Measurements from ENCODE around the gene C1orf232.
A peak's percentile ranks its signal among the peaks of the same experiment; 100 is the strongest.

Gene C1orf232

DNA sequence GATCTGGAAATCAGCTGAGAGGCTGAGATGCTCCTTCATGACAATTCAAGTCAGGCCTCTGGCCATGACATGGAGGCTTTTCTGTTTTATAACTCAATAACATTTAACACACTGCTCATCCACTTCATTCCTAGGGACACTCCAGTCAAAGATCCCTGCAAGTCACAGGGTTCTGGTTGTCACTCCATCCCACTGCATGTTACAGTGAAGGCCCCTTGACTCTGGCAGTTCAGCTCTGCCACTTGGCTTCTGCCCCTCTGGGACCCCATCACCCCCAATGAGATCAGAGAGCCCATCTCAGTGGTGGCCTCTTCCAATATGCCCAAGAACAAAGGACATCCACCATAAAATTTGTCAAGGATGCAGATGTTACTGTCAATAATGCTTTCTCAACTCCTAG lies 19.9 kb downstream of the C1orf232 start:
- Histone ChIP-seq H3K27ac (no peak overlapping the region), H3K27me3 (replicated peaks) (peaks cover 6% of the 10 kb centered on the region), H3K36me3 (replicated peaks) (no peaks in the 10 kb centered on the region), H3K4me3 (ENCODE audit: low read depth, low read length) (no peak overlapping the region)
- in situ Hi-C loops (cut with HindIII; ENCODE audit: low pct_ligation_motif_present, low sequenced_read_pairs), result no loop called here
- no peak for TF ChIP-seq CTCF (IDR thresholded peaks at IDR 0.05; ENCODE audit: low read depth, low read length, missing control alignments)
- no peak for DNase-seq

- H3K36me3 ChIP-seq (replicated peaks), result no peaks in the 10 kb centered on the region
- in situ Hi-C loops (cut with HindIII; ENCODE audit: low pct_ligation_motif_present, low sequenced_read_pairs), result no loop called here
- H3K4me3 ChIP-seq (ENCODE audit: low read depth, low read length), result no peak overlapping the region
- H3K27ac ChIP-seq, result no peak overlapping the region
- TF ChIP-seq CTCF (IDR thresholded peaks at IDR 0.05; ENCODE audit: low read depth, low read length, missing control alignments), result no peak
- no peak for DNase-seq
- H3K27me3 ChIP-seq (replicated peaks), result peaks cover 6% of the 10 kb centered on the region
These were observed 22.8 kb downstream of the C1orf232 start for GRCh38 chr1:26145960-26146294.

GRCh38 chr1:26145041-26145959 lies 23.5 kb downstream of the C1orf232 start:
- H3K27me3 ChIP-seq (replicated peaks), result peaks cover 6% of the 10 kb centered on the region

DNA sequence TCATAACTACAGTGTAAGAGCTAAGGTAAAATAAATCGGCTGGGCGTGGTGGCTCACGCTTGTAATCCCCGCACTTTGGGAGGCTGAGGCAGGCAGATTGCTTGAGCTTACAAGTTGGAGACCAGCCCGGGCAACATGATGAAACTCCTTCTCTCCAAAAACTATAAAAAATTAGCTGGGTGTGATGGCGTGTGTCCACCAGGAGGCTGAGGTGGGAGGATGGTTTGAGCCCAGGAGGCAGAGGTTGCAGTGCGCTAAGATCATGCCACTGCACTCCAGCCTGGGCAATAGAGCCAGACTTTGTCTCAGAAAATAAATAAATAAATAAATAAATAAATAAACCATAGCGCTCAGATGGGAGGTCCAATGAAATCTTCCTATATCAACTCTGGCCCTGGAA lies 26.6 kb downstream of the C1orf232 start:
- H3K27ac ChIP-seq, result no peak overlapping the region
- DNase-seq, result no peak
- in situ Hi-C loops (cut with HindIII; ENCODE audit: low pct_ligation_motif_present, low sequenced_read_pairs), result no loop called here

More at GRCh38 chr1:26145041-26145959, 23.5 kb downstream of the C1orf232 start:
- Histone ChIP-seq H3K4me3 (ENCODE audit: low read depth, low read length) (no peak overlapping the region), H3K36me3 (replicated peaks) (no peaks in the 10 kb centered on the region), H3K27ac (no peak overlapping the region)
- TF ChIP-seq CTCF (IDR thresholded peaks at IDR 0.05; ENCODE audit: low read depth, low read length, missing control alignments), result peak; percentile 83
- in situ Hi-C loops (cut with HindIII; ENCODE audit: low pct_ligation_motif_present, low sequenced_read_pairs), result no loop called here
- DNase-seq, result peak; percentile 68

GRCh38 chr1:26138974-26139558 lies 29.7 kb downstream of the C1orf232 start:
- in situ Hi-C loops (cut with HindIII; ENCODE audit: low pct_ligation_motif_present, low sequenced_read_pairs), result no loop called here
- DNase-seq, result no peak
- no peak for TF ChIP-seq CTCF (IDR thresholded peaks at IDR 0.05; ENCODE audit: low read depth, low read length, missing control alignments)

More for the DNA sequence above, 26.6 kb downstream of the C1orf232 start:
- Histone ChIP-seq H3K36me3 (replicated peaks) (no peaks in the 10 kb centered on the region), H3K4me3 (ENCODE audit: low read depth, low read length) (no peak overlapping the region), H3K27me3 (replicated peaks) (no peaks in the 10 kb centered on the region)
- peak; percentile 17 for TF ChIP-seq CTCF (IDR thresholded peaks at IDR 0.05; ENCODE audit: low read depth, low read length, missing control alignments)

More at GRCh38 chr1:26138974-26139558, 29.7 kb downstream of the C1orf232 start:
- no peaks in the 10 kb centered on the region for H3K27me3 ChIP-seq (replicated peaks)
- no peak overlapping the region for H3K27ac ChIP-seq
- H3K4me3 ChIP-seq (ENCODE audit: low read depth, low read length), result no peak overlapping the region
- H3K36me3 ChIP-seq (replicated peaks), result no peaks in the 10 kb centered on the region
